ENCODE results near the gene KLHL17. TPM values are rescaled to one million over a fixed set of nuclear protein-coding genes. Genes with fewer than 3 reads are reported as not detected.

The KLHL17 gene
- total and polyA plus RNA-seq, 11 donors, result 1.6 to 6.8 (median 4.7) TPM

DNA sequence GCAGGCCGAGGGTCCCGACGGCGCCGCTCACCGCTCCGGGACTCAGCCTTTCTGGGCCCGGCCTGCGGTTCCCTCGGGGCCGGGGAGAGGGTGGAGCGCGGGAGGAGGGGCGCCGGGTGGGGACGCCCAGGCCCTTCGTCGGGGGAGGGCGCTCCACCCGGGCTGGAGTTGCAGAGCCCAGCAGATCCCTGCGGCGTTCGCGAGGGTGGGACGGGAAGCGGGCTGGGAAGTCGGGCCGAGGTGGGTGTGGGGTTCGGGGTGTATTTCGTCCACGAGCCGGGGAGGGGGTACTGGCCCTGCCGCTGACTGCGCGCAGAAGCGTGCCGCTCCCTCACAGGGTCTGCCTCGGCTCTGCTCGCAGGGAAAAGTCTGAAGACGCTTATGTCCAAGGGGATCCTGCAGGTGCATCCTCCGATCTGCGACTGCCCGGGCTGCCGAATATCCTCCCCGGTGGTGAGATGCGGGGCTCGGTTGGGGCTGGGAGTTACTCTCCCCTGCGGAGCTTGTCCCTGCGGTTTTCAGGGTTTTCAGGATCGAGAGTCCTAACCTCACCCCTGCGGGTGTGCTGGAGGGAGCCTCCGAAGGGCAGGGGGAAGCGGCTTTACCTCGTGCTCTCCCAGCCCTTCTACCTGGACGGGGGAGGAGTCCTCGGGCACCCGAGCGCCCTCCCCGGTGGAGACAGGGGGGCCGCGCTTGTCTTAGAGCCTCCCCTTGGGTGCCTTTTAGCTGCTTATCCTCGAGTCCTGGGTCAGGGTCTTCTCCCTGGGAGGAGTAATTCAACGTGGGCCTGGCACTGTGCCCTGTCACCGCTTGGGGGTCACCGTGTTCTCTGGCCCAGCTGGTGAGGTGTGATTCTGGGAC, 34.6 kb upstream of the KLHL17 start:
- Histone ChIP-seq H3K36me3 (no peaks in the 10 kb centered on the region), H3K4me1 (peaks cover 0 to 43% (median 26%) of the 10 kb centered on the region in 12 donors), H3K4me3 (peak overlapping the region in 11 of 12 donors; percentile 16 to 71 (median 52)), H3K9me3 (no peaks in the 10 kb centered on the region), H3K27ac (no peak overlapping the region), H3K27me3 (peaks cover 21 to 80% (median 36%) of the 10 kb centered on the region in 9 donors)
- 6 to 15% (median 7%) methylated on average over 12 to 65 of the region's 65 CpGs for WGBS, 4 donors
- no peak for TF ChIP-seq POLR2A (IDR thresholded peaks at IDR 0.05)
- TF ChIP-seq, protein P1, sequence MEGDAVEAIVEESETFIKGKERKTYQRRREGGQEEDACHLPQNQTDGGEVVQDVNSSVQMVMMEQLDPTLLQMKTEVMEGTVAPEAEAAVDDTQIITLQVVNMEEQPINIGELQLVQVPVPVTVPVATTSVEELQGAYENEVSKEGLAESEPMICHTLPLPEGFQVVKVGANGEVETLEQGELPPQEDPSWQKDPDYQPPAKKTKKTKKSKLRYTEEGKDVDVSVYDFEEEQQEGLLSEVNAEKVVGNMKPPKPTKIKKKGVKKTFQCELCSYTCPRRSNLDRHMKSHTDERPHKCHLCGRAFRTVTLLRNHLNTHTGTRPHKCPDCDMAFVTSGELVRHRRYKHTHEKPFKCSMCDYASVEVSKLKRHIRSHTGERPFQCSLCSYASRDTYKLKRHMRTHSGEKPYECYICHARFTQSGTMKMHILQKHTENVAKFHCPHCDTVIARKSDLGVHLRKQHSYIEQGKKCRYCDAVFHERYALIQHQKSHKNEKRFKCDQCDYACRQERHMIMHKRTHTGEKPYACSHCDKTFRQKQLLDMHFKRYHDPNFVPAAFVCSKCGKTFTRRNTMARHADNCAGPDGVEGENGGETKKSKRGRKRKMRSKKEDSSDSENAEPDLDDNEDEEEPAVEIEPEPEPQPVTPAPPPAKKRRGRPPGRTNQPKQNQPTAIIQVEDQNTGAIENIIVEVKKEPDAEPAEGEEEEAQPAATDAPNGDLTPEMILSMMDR (IDR thresholded peaks at IDR 0.05), result no peak
- DNase-seq (peak in 1 of 5 donors; percentile 72), ATAC-seq (peak in 2 of 4 donors; percentile 33 to 34)
- intact Hi-C loops (cut with DNase I), result no loop called here

DNA sequence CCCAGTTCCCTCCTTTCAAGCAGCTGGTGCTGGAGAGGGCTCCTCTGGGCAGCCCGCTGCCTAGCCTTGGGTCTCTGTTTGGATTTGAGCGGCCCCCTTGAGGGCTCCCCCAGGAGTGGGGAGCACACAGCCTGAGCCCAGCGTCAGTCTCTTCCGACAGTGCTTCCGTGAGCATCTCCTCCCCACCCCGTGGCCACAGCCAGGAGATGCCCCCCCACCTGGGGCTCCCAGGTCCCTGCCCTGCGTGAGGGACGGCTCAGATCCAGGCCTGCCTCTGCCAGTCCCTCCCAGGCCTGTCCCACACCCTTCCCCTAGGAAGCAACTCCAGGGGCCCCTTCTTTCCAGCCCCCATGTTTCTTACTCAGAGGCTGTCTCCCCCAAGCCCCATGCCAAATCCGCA, 33.1 kb upstream of the KLHL17 start:
- ATAC-seq (no peak), DNase-seq (no peak)
- Histone ChIP-seq H3K27ac (no peak overlapping the region), H3K27me3 (peaks cover 21 to 74% (median 33%) of the 10 kb centered on the region in 9 donors), H3K4me1 (peaks cover 0 to 35% (median 20%) of the 10 kb centered on the region in 12 donors), H3K4me3 (no peak overlapping the region), H3K36me3 (no peaks in the 10 kb centered on the region), H3K9me3 (no peaks in the 10 kb centered on the region)
- 47 to 79% (median 66%) methylated on average over 6 to 9 of the region's 9 CpGs for WGBS, 4 donors
- intact Hi-C loops (cut with DNase I), result no loop called here
- TF ChIP-seq, protein P1 (IDR thresholded peaks at IDR 0.05), result no peak
- TF ChIP-seq POLR2A (IDR thresholded peaks at IDR 0.05), result no peak

DNA sequence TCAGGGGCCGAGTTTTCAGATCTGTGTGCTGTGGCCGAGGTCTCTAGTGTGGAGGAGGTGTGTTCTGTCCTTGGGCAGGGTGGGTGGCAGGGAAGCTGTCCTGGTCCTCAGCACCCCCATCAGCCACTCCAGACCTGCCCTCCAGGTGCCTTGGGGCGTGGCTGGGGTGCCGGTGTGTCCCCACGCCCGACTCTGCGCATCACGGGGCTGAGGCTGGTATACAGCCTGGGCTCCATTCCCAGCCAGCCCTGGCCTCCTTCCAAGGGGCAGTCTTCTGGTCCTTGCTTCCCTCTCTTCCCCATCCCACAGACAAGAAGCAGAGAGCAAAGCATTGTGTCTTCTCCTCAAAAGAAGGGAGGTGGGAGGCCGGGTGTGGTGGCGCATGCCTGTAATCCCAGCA, 32.6 kb upstream of the KLHL17 start:
- H3K27ac ChIP-seq, result no peak overlapping the region
- H3K4me3 ChIP-seq, result no peak overlapping the region
- H3K27me3 ChIP-seq, result peaks cover 17 to 74% (median 30%) of the 10 kb centered on the region in 9 donors
- ATAC-seq (no peak), DNase-seq (no peak)
- TF ChIP-seq, protein P1 (IDR thresholded peaks at IDR 0.05), result no peak
- TF ChIP-seq POLR2A (IDR thresholded peaks at IDR 0.05), result no peak
- no peaks in the 10 kb centered on the region for H3K9me3 ChIP-seq
- no peaks in the 10 kb centered on the region for H3K36me3 ChIP-seq
- intact Hi-C loops (cut with DNase I), result no loop called here
- H3K4me1 ChIP-seq, result peaks cover 0 to 34% (median 20%) of the 10 kb centered on the region in 12 donors
- WGBS, 4 donors, result 13 to 57% (median 50%) methylated on average over 5 to 10 of the region's 10 CpGs

DNA sequence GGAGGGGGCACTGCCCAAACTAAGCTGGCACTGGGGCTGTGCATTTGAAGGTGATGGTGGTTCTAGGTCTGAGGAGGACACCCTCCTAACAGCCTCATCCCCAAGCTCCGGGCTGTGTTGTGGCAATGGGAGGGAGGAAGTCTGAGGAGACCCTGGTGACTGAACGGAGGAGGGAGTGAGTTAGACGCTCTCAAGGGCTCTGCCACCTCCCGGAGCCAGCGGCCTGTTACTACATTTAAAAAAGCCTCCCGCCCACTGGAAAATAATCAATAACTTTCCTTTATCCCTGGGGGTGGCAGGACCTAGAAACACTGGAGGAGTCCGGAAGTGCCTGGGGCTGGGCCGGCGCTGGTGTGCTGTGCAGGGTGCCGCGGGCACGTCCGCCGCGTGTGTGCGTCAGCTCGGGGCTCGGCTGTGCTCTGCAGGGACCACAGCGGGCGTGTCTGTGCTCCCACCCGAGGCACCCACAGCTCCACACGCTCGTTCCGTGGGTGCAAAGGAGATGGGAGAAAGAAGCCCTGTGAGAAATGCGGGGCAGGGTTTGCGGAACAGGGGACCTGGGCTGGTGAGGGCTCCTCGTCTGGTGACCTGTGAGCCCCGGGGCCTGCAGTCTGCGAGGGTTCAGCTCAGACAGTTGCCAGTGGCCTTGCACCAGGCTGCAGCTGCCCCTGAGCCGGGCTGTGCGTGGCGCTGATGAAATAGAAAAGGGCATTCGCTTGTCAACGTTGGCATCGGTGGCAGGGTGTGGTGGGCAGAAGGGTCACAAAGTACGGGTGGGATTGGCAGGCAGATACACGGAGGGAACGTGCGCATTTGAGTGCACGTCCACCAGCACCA, 31.3 kb upstream of the KLHL17 start:
- H3K36me3 ChIP-seq, result no peaks in the 10 kb centered on the region
- TF ChIP-seq POLR2A (IDR thresholded peaks at IDR 0.05), result no peak
- TF ChIP-seq, protein P1 (IDR thresholded peaks at IDR 0.05), result no peak
- 72 to 78% (median 75%) methylated on average over 39 to 40 of the region's 40 CpGs for WGBS, 4 donors
- peaks cover 15 to 75% (median 37%) of the 10 kb centered on the region in 9 donors for H3K27me3 ChIP-seq
- DNase-seq (no peak), ATAC-seq (no peak)
- peaks cover 0 to 21% (median 13%) of the 10 kb centered on the region in 12 donors for H3K4me1 ChIP-seq
- no peak overlapping the region for H3K27ac ChIP-seq
- no peaks in the 10 kb centered on the region for H3K9me3 ChIP-seq
- intact Hi-C loops (cut with DNase I), result no loop called here
- H3K4me3 ChIP-seq, result no peak overlapping the region

Measured in heart left ventricle (tissue), 16 donors.